HG02840 (cell line): ENCODE data around the gene ARHGDIA.

Source experiments
- ATAC-seq: cut with Tn5 transposase; IDR thresholded peaks from one replicate; pipeline ENCODE4 v1.9.1; 2021; ENCODE audit warnings: mild to moderate bottlenecking, moderate library complexity, moderate number of reproducible peaks; ENCODE audit not compliant: unreplicated experiment, low FRiP score

The ARHGDIA gene

DNA sequence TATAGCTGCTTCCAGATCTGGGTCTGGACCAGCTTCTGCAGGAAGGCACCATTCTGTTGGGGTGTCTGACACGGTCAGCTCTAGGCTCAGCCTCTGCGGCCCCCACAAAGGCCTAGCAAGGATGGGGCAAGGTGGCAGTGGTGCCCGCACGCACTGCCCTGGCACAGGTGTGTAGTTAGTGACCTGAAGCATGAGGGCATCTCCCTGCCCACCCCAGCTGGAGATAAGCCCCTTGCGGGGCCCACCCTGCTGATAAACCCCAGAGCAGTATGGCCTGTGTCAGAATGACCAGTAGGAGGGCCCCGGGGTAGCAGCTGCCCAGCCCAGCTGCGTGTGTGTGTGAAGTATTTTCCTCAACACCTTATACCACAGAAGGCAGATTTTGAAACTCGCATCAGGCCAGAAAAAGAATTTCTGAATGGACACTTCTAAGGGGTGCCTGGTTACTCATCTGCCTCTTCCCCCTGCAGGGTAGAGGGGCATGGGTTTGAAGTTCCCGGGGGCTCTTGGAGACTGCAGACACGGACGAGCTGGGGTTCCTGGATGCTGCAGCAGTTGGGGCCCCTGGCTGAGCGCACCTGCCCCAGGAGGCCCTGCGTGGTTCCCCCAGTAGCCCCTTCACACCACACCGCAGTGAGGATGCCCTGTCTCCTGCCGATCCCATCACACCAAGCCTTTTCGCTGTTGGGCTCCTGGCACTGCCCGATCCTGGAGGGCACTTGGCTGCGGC lies 4.5 kb downstream of the ARHGDIA start:
- ATAC-seq: no peak

DNA sequence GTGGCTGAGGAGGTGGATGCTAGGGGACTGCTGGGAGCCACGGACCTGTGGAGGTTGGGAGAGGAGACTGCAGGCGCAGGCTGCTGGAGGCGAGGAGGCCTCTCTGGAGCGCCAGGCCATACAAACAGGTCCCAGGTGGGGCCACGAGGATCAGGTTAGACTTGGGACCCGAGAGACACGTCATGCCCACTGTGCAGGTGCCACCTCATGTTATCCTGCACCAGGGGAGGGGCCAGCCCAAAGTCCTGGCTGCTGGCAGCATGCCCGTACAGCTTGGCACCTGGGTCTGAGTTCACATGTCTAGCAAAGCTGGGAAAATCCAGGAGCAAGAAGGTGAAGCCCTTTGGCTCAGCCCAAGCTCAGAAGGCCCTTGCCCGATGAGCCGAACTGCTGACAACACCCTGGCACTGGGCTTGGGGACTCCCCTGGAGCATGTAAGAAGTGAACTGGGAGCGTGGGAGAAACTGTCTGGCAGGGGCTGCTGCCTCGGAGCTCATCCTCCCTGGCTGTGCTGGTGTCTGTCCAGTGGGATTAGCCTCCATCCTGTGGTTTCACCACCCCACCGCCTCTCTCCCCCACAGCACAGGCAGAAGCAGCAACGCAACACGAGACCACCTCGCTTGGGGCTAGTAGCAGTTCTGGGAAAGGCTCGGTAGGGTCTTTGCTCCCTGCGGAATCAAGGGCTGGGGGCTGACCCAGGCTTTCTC lies 5.3 kb downstream of the ARHGDIA start:
- no peak for ATAC-seq

DNA sequence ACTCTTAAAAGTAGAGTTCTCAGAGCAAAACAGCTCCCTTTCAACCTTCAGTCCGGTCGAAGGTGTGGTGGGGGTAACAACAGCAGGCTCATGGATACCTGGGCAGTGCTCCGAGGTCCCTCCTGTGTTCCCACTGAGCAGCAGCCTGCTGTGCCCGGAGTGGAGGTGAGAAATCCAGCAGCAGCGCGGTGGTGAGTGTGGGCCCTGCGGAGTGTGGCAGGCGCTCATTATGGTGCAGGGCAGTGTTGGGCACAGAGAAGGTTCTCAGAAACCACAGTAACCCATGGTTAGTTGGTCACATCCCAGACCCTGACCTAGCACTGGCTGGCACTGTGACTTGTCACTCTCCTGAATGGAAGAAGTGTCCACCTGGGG lies 5.8 kb downstream of the ARHGDIA start:
- ATAC-seq: no peak

DNA sequence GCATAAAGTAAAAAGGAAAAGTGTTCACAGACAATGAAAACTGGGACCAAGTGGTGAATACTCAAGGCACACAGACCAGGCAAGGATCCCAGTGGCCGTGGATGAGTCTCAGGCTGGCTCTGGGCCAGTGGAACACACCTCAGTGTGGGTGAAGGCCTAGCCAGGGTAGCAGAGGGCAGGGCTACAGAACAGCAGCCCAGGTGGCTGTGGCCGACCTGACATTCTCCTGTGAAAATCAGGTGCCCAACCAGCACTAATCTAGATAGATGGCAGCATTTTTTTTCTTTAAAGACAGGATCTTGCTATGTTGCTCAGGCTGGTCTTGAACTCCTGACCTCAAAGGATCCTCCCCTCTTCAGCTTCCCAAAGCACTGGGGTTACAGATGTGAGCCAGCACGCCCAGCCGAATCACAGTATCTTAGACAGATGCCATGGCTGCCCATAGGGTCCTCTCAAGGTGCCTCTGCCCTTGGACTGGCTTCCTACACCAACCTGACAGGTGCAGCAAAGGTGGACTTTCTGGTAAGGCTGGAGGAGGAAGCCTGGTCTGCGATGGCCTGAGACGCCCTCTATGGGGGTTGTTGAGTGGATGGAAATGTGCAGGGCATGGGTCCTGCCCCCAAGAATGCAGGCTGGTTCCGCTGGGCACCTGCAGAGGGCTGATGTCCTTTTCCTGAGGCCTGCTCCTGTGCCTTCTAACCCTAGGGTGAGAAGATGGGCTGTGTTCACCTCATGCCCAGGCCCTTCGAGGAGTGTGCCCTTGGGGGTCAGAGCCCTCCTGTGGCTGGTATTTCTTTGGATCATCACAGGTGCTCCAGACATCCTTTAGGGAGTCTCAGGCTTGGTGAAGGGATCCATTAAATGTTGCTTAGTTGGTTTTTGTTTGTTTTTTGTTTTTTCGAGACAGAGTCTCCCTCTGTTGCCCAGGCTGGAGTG lies 7.0 kb downstream of the ARHGDIA start:
- no peak for ATAC-seq

DNA sequence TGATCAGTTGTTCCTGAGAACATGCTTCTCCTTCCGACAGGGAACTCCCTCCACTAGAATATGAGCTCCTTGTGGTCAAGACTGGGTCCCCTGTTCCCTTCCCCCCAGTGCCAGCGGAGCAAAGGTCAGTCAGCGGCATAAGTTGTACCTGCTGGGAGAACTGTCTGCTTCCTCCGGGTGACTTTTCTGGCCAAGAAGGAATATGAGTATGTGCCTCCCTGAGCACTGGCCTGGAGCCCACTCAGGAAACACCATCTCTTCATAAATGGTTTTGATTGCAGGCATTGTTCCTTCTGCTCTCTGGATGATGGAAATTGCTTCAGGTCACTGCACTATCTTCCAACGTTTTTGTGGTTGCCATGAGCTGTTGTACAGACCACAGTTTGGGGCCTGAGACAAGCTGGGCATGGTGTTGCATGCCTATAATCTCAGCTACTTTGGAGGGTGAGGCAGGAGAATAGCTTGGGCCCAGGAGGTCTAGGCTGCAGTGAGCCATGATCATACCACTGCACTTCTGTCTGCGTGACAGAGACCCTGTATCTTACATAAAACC lies 7.9 kb downstream of the ARHGDIA start:
- no peak for ATAC-seq

DNA sequence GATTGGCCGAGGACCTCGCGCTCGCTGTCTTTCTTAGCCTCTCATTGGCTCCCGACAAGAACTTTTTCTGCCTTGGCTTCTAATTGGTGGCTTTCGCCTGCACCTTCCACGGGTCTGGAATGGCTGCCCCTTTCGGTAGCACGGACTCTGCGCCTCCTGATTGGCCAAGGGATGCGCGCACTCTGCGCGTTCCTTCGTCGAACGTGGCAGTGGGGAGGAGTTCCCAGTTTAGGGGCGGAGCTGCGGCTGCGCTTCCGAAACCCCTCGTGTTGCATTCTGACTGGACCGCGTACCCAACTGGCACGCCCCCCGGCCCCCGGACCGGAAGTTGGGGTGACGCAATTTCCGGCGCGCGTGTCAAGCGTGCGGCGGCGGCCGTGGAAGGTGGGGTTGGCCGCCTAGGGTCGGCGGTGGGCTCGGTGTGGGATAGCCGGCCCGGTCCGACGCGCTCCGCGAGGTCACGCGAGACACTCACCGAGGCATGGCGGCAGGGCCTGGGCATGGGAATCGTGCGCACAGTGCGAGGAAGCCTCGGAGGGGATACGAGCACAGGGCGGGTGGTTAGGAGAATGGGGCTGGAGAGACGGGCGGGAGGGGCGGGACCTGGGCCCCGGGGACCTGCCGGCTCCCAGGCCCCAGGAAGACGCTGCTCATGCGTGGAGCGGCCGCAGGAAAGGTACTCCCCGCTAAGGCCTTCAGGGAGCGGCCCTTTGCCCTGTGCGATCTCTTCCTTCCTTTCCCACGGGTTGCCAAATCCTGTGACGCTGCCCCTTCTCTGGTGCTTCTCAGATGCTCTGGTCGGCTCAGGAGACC lies 10.2 kb downstream of the ARHGDIA start:
- peak; percentile 78 for ATAC-seq

DNA sequence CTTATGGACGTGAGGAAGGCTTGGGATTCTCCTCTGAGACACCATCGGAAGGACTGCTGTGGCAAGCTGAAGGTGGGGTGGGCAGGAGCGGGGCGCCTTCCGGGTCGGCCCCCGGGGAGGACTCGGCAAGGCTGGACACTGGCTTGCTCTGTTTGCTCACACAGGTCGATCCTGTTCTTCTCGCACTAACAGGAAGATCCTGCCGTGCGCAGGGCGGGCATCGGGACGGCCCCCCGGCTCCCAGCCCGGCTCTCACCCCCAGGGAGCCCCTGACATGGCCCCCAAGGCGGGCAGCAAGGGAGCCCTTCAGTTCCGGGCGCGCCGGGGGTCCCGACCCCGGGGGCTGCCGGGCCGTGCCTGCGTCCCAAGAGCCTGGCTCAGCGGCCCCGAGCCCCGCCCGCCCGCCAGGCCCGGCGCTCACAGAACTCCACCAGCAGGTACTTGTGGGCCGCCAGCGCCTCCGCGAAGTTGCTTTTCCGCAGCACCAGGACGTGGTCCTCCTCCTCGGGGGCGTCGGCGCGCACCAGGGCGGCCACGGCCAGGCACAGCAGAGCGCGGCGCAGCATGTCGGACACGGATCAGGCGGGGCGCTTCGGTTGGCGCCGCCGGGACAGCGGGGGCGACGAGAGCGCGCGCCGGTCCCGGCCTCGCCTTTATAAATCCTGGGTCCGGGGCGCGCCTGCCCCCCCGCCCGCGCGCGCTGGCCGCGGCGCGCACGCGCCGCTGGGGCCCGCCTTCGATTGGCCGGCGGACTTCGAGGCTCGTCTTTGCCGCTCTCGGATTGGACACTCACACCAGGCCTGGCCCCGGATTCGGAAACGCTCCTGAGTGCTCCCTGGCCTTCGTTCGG lies 11.0 kb downstream of the ARHGDIA start, which contains the start of gene P4HB:
Gene P4HB, minus strand, starts transcription at position 630 of the 850 bp plus-strand sequence. Its CDS starts 64 bp downstream, at position 566.
- ATAC-seq: peak; percentile 79

DNA sequence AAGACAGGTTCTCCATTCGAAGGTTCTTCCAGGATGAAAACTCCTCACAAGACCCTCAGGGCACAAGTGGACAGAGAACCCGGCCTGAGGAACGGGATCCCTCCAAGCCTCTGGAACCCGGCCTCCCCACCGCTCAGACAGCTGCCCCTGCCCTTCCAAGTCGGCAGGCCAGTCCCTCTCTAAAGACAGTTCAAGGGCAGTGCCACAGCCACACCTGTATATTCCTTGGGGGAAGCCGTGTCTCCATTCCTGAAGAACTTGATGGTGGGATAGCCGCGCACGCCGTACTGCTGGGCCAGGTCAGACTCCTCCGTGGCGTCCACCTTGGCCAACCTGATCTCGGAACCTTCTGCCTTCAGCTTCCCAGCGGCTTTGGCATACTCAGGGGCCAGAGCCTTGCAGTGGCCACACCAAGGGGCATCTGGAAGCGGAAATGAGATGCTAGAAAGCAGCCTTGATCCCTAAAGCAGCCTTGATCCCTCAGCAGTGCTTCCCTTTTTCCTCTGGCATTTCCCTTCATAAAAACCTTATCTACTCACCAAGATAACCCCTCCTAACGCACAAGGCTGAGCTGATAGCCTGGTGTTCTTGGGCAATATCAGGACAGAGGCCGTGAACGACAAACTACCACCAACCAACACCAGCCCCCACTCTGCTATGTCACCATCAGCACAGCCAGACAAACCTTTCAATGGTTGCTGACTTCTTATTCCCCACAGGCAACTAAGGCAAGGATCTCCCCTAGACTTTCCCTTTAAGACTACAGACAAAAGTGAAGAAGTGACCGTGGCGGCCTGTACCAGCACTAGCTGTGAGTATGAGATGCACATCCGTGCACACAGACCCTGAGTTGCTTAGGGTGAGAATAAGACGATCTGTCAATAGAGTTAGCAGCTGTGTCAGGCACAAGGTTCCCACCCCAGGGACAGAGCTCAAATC lies 11.9 kb downstream of the ARHGDIA start:
- no peak for ATAC-seq

DNA sequence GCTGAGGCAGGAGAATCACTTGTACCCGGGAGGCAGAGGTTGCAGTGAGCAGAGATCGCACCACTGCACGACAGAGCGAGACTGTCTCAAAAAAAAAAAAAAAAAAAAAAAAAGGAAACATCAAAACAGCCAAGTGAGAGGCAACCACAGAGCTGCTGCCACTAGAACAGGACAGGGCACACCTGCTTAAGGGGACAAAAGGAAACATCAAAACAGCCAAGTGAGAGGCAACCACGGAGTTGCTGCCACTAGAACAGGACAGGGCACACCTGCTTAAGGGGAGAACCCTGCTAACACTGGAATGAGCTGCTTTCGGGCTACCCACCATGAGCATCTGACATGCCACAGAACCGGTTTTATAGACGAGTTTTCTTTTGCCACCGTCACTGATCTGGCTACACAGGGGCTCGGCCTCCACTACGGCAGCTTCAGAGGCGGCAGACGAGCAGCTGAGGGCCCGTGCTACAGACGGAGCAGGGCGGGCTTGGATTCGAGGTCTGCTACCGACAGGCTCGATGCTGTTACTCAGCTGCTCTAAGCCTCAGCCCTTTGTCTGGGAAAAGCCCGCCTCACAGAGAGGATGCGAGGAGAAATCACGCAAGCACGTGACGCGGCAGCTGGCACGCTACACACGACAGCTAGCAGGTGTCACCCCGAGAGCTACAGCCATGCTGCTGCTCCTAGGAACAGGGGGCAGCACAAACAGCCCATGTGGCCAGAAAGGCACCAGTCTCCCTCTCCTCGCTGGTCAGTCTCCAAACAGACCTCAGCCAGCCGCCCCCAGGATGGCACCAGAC lies 12.8 kb downstream of the ARHGDIA start:
- ATAC-seq: no peak

DNA sequence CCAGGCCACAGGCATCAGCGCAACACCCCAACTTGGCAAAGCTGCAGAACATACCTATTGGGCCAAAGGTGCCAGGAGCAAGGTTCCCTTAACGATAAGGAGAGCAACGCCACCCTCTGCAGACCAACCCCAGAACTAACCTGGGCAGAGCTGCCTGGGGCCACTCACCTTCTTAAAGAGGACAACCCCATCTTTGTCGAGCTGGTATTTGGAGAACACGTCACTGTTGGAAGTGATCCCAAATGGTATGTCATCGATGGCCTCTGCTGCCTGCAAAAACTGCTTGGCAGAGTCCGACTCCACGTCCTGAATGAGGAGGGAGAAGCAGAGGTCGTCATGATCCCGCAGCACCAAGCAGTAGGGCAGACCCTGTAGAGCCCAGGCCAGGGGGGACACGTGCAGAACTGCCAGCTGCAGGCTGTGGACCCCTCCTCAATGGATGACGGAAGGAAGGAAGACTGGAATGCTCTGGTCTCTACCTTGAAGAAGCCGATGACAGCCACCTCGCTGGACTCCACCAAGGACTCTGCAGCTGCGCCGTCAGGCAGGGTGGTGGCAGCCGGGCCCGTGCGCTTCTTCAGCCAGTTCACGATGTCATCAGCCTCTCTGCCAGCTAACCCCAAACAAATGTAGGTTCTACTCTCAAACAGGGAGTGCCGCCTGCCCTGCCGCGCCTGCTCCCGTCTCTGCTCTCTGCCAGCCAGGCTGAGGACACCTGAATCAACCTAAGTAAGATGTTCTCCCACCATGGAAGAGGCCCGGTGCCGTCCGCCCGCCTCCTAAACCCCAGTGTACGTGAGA lies 16.0 kb downstream of the ARHGDIA start:
- ATAC-seq: no peak

DNA sequence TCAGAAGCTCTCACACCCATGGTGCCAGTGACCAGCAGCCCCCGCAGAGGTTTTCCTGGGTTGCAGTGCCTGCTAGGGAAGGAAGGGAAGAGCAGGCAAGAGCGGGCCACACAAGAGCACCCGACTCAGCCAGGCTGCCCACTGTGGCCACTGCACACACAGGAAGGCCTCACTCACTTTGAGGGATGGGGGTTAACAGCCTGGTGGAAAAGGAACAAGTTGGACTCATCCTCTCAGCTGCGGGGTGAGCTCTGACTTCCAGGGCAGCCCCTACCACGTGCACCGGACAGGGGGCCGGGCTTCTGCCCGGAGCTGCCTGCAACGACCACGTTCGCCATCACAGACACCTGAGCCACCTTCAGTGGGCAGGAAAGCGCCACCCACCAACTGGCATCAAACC lies 18.9 kb downstream of the ARHGDIA start:
- ATAC-seq: no peak

DNA sequence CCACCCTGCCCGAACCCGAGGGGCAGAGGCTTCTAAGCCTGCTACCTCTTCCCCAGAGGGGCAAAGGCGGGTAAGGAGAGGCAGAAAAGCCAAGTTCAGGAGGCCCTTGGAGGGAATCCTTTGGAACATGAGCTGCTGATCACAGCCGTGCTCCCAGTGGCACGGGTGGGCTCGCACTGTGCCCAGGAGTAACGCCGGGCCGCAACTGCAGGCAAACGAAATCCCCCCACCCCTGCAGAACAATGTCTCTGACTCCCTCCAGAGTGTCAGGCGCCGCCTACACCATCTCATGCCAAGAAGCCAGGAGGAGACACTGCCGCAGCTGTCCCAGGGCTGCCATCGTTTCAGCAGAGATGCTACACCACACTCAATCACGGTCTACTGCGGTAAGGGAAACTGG lies 19.7 kb downstream of the ARHGDIA start:
- ATAC-seq: no peak

DNA sequence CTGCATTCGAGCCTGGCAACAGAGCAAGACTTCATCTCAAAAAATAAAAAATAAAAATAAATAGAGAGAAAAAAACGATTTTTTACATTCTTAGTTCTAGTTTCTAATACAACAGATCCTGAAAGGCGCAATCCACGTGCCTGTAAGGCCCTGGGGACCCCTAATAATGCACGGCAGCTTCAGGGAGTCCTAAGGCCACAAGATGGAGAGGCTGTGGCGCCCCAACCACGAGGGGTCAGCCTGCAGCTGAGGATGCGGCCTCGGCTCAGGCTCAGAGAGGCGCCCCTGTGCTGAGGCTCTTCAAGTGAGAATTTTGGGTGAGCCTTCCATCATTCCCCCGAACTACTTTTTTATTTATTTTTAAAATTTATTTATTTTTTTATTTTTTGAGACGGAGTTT lies 21.7 kb downstream of the ARHGDIA start:
- no peak for ATAC-seq

DNA sequence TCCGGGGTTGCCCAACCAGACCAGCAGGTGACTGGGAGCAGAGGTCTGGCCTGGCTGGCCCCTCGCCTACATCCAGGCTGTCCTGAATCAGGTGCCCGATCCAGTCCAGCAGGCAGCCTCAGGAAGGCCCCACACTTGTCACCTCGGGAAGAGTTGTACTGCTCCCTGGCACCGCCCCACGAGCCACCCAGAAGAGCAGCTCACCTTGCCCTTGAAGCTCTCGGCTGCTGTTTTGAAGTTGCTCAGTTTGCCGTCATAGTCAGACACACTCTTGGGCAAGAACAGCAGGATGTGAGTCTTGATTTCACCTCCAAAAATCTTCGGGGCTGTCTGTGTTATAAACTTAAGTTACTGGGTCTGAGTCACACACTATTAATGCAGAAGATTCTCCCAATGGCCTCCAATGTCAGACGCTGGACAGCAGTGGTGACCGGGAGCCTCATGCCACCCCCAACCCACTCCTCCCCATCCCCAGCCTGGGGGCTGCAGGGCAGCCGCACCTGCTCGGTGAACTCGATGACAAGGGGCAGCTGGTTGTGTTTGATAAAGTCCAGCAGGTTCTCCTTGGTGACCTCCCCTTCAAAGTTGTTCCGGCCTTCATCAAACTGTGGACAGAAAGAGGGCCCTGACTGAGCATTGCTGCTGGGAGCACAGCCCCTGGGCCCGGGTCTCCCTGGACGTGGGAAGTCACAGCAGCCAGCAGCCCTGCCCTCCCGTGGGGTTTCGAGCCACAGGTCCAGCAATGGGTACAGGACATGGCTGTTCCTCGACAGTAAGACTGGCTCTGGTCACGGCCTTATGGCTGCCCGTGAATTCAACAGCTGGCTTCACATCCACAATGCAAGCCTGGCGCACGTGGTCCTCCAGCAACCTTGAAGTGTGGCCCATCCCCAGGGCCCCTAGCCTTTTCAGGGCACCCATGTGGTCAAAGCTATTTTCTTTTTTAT lies 24.1 kb downstream of the ARHGDIA start:
- no peak for ATAC-seq
